ENCODE data around the gene KDM2B. TPM values are rescaled to one million over a fixed set of nuclear protein-coding genes. Genes with fewer than 3 reads are reported as not detected.

KDM2B gene
- total RNA-seq, 1 donor from 2014 or later, result 61.1 TPM

DNA sequence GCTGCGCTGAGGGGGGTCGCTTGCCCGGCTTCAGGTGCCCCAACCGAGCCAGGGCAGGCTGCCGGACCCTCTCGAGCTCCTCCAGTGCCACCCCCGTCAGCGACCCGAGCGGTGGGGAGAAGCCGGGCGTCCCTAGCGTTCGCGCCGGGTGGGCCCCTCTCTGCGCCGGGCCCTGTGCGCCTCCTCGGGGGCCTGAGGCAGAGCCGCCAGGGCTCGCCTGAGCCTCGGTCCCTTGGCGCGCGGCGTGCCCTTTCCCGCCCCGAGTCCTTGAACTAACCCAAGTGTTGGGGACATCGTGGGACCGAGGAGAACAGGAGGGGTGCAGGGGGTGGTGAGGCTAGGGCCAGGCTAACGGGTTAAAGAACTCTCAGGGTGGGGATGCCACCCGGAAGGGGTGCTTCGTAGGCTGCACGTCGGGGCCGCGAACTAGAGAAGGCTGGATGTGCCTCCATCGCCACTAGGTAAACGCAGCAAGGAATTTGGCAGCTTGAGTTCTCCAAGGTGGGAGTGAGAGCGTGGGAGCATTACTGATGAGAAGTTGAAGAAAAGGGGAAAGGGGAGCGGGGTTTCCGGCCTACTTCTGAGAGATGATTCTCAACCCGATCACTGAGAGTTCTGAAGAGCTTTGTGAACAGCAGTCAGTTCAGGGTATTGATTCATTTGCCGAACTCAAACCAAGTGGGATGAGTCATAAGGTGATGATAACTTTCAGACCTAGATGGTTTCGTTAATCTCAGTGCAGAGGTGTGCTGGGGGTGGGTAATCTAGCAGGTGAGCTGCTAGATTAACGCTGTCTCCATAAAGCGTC lies 180.3 kb downstream of the KDM2B start:
- TF ChIP-seq, protein P1, sequence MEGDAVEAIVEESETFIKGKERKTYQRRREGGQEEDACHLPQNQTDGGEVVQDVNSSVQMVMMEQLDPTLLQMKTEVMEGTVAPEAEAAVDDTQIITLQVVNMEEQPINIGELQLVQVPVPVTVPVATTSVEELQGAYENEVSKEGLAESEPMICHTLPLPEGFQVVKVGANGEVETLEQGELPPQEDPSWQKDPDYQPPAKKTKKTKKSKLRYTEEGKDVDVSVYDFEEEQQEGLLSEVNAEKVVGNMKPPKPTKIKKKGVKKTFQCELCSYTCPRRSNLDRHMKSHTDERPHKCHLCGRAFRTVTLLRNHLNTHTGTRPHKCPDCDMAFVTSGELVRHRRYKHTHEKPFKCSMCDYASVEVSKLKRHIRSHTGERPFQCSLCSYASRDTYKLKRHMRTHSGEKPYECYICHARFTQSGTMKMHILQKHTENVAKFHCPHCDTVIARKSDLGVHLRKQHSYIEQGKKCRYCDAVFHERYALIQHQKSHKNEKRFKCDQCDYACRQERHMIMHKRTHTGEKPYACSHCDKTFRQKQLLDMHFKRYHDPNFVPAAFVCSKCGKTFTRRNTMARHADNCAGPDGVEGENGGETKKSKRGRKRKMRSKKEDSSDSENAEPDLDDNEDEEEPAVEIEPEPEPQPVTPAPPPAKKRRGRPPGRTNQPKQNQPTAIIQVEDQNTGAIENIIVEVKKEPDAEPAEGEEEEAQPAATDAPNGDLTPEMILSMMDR (IDR thresholded peaks at IDR 0.05; ENCODE audit: unreplicated experiment), result no peak
- H3K9me3 Mint-ChIP-seq, result no peaks in the 10 kb centered on the region
- H3K36me3 Mint-ChIP-seq, result no peaks in the 10 kb centered on the region
- DNase-seq (ENCODE audit: low spot score in 2 of 2, unreplicated experiment in 2 of 2), result peak; percentile 31 to 74
- H3K4me3 Mint-ChIP-seq, result peak overlapping the region; percentile 97
- H3K27me3 Mint-ChIP-seq (ENCODE audit: low read depth), result no peaks in the 10 kb centered on the region
- peak overlapping the region; percentile 98 for H3K27ac Mint-ChIP-seq
- peaks cover 45% of the 10 kb centered on the region for H3K4me1 Mint-ChIP-seq

DNA sequence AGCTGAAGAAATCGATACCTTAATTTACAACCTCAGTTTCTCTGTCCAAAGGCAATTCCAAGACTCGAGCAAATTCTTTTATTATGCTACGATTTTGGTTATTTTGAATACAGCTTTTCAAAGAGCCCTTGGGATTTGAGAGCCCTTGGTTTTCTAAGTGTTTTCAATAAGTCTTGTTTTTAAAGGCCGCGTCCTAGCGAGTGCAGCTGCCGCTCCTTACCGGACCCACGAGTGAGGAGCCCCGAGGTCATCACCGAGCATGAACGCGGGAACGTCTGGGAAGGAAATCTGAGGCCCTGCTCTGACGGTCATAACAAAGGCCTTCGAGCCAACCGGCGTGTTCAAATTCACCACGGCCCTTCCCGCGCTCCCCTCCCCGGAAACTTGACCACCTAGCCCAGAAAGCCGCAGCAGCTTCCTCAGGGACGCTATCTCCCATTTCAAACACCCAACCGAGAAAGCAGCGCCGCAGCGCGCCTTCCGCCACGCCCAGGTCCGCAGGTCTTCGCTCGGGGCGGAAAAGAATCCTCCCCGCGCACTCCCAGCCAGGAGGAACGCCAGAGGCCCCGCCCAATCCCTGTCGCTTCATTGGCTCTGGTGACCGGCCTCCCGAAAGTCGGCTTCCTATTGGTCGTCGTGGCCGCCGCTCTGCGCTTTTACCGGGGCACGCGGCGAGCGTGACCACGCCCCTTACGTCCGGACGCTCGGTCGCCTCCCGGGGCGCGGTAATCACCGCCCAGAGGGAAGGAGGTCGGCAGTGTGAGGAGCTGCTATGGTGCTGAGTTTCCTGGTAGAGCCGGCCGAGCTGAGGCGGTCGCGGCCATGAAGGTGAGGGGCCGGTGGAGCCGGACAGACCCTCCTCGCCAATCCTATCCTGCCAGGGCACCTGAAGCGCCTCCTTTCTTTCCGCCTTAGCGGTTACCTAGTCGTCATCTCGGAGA lies 181.2 kb downstream of the KDM2B start, which contains the start of gene RNF34:
TSS of gene RNF34 (plus strand) at position 728 of the 941 bp plus-strand sequence. CDS start at position 823, 95 bp downstream.
- TF ChIP-seq, protein P1 (IDR thresholded peaks at IDR 0.05; ENCODE audit: unreplicated experiment), result no peak
- Mint-ChIP-seq H3K4me3 (peak within 1 kb of the TSS; percentile 97), H3K27ac (peak within 1 kb of the TSS; percentile 98), H3K9me3 (no peaks in the 10 kb centered on the region), H3K27me3 (ENCODE audit: low read depth) (no peaks in the 10 kb centered on the region), H3K36me3 (no peaks in the 10 kb centered on the region), H3K4me1 (peaks cover 38% of the 10 kb centered on the region)
- peak; percentile 97 to 98 for DNase-seq (ENCODE audit: low spot score in 2 of 2, unreplicated experiment in 2 of 2)

DNA sequence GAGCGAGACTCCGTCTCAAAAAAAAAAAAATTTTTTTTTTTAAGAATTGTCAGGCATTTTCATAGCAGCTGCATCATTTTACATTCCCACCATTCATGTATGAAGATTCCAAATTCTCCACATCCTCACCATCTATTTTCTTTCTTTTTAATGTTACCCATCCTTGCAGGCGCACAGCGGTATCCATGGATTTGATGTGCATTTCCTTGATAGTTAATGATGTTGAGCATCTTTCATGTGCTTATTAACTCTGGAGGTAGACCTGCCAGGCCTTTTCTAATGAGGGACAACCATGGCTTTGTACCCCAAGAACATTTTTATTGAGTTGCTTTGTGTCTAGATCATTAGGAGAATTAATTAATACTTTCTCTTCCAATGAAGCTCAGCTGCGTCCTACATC lies 182.5 kb downstream of the KDM2B start:
- H3K27me3 Mint-ChIP-seq (ENCODE audit: low read depth), result no peaks in the 10 kb centered on the region
- H3K9me3 Mint-ChIP-seq, result no peaks in the 10 kb centered on the region
- H3K4me1 Mint-ChIP-seq, result peaks cover 34% of the 10 kb centered on the region
- DNase-seq (ENCODE audit: low spot score in 2 of 2, unreplicated experiment in 2 of 2), result no peak
- peak overlapping the region; percentile 2 for H3K27ac Mint-ChIP-seq
- H3K36me3 Mint-ChIP-seq, result no peaks in the 10 kb centered on the region
- no peak overlapping the region for H3K4me3 Mint-ChIP-seq
- TF ChIP-seq, protein P1 (IDR thresholded peaks at IDR 0.05; ENCODE audit: unreplicated experiment), result no peak

DNA sequence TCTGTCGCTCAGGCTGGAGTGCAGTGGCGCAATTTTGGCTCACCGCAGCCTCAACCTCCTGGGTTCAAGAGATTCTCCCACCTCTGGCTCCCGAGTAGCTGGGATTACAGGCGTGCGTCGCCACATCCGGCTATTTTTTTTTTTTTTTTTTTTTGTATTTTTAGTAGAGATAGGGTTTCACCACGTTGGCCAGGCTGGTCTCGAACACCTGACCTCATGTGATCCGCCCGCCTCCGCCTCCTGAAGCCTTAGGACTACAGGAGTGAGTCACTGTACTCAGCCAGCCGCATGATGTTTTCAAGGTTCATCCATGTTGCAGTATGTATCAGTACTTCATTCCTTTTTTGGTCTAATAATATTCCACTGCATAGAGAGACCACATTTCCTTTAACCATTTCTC lies 183.3 kb downstream of the KDM2B start:
- Mint-ChIP-seq H3K27ac (no peak overlapping the region), H3K27me3 (ENCODE audit: low read depth) (no peaks in the 10 kb centered on the region)

DNA sequence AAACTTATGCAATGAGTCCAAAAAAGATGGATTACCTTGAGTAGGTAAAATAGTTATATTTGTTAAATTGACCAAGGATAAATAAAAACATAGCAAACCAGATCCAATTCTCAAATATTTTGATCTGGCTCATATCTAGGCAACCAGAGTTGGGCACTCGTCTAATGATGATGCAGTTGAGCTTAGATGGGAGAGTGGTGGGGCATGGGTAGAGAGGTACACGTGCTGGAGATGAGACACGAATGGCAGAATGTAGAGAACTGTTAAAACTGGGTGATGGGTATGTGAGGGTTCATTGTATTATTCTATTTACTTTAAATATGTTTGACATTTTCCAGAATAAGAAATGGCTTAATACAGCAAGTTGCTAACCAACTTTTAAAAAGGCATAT lies 188.5 kb downstream of the KDM2B start:
- Mint-ChIP-seq H3K36me3 (no peaks in the 10 kb centered on the region), H3K27ac (no peak overlapping the region), H3K9me3 (no peaks in the 10 kb centered on the region), H3K4me3 (no peak overlapping the region), H3K4me1 (peaks cover 10% of the 10 kb centered on the region), H3K27me3 (ENCODE audit: low read depth) (no peaks in the 10 kb centered on the region)
- DNase-seq (ENCODE audit: low spot score in 2 of 2, unreplicated experiment in 2 of 2), result no peak
- TF ChIP-seq, protein P1 (IDR thresholded peaks at IDR 0.05; ENCODE audit: unreplicated experiment), result no peak

More for the DNA sequence above, 183.3 kb downstream of the KDM2B start:
- no peak for DNase-seq (ENCODE audit: low spot score in 2 of 2, unreplicated experiment in 2 of 2)
- no peak overlapping the region for H3K4me3 Mint-ChIP-seq
- H3K9me3 Mint-ChIP-seq, result no peaks in the 10 kb centered on the region
- no peaks in the 10 kb centered on the region for H3K36me3 Mint-ChIP-seq
- TF ChIP-seq, protein P1 (IDR thresholded peaks at IDR 0.05; ENCODE audit: unreplicated experiment), result no peak
- peaks cover 31% of the 10 kb centered on the region for H3K4me1 Mint-ChIP-seq
